Measurements from ENCODE around the gene PAAF1.

The PAAF1 gene, protein sequence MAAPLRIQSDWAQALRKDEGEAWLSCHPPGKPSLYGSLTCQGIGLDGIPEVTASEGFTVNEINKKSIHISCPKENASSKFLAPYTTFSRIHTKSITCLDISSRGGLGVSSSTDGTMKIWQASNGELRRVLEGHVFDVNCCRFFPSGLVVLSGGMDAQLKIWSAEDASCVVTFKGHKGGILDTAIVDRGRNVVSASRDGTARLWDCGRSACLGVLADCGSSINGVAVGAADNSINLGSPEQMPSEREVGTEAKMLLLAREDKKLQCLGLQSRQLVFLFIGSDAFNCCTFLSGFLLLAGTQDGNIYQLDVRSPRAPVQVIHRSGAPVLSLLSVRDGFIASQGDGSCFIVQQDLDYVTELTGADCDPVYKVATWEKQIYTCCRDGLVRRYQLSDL

DNA sequence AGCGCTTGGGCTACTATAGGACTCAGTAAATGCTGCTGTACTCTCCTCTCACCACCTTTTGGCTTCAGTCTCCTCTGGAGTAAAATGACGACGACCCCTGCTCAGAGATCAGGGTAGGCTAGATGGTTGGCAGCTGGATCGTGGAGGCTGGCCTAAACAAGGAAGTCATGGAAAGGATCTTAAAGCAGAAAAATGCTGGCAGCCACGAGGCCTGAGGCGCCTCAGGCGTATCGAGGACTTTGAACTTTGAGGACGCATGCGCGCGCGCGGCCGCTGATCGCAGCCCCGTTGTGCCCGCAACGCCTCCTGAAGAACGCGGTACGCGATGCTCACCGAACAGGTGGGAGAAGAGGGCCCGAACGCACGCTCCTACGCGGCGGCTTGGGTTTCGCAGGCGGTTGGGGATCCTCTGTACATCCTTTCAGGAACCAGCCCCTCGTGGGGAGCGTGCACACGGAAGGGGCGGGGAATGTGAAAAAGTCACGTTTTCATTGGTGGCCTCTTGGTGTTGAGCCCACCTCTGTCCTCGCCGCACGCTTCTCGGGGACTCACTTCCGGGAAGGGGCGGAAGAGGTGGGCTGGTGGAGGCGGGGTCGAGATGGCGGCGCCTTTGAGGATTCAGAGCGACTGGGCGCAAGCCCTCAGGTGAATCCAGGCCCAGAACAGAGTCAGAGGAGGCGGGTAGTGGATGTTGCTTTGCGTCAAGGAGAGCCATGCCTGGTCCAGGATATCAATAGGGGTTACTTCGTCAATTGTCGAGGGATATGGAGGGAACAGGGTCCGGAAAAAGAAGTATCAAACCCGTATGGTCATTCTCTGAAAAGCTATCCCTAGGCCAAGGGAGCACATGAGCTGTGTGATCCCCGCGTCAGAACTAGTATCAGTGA lies at the start of gene PAAF1, which contains the start of gene COA4:
Gene PAAF1, plus strand, starts transcription at position 576 of the 887 bp plus-strand sequence. Its CDS starts 23 bp downstream, at position 599.
Gene COA4, minus strand, starts transcription at position 423 of the 887 bp plus-strand sequence. CDS start 3,468 bp downstream, outside the sequence.
- H3K4me3 ChIP-seq (ENCODE audit: low read depth, low read length) = peak within 1 kb of the TSS; percentile 97
- DNase-seq (ENCODE audit: low read depth) = peak; percentile 96
- TF ChIP-seq, protein P1, sequence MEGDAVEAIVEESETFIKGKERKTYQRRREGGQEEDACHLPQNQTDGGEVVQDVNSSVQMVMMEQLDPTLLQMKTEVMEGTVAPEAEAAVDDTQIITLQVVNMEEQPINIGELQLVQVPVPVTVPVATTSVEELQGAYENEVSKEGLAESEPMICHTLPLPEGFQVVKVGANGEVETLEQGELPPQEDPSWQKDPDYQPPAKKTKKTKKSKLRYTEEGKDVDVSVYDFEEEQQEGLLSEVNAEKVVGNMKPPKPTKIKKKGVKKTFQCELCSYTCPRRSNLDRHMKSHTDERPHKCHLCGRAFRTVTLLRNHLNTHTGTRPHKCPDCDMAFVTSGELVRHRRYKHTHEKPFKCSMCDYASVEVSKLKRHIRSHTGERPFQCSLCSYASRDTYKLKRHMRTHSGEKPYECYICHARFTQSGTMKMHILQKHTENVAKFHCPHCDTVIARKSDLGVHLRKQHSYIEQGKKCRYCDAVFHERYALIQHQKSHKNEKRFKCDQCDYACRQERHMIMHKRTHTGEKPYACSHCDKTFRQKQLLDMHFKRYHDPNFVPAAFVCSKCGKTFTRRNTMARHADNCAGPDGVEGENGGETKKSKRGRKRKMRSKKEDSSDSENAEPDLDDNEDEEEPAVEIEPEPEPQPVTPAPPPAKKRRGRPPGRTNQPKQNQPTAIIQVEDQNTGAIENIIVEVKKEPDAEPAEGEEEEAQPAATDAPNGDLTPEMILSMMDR (IDR thresholded peaks at IDR 0.05; ENCODE audit: low read depth, low read length, missing control alignments) = no peak

DNA sequence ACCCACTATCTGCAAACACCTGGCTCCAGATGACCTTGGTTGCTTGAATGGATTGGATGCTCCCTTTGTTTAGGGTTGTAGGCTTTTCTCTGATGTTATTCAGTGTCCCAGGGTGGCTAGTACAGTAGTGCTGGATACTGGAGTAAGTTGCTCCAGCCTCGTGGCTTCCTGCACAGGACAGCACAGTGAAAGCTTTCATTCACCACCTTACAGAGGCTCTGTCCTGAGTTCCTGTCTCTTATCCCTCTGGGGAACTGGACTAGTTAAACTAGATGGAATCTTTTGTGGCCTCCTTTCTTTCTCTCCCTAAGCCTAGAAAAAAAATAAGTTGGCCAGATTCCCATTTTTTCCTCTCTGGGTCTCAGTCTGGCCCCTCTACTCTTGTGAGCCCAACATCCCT lies 46.5 kb upstream of the PAAF1 start:
- no peak overlapping the region for H3K4me3 ChIP-seq (ENCODE audit: low read depth, low read length)
- no peak for DNase-seq (ENCODE audit: low read depth)
- TF ChIP-seq, protein P1 (IDR thresholded peaks at IDR 0.05; ENCODE audit: low read depth, low read length, missing control alignments) = no peak

DNA sequence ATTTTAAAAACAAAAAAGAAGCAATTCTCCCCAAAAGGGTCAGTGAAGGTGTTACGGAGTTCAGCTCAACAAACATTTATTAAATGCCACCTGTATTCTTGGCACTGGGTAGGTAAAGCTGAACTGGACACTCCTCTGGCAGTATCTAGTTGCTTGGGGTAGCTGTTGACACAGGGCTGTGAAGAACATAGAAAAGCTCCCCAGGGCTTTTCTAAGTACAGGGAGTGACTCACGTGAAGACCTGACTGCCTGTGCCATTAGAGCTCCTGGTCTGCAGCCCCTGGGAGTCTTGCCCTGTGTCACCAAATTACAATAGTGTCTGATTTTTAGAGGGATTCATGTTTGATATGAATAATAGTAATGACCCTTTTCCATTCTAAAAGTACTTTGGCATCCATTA lies 43.7 kb upstream of the PAAF1 start:
- no peak overlapping the region for H3K4me3 ChIP-seq (ENCODE audit: low read depth, low read length)
- TF ChIP-seq, protein P1 (IDR thresholded peaks at IDR 0.05; ENCODE audit: low read depth, low read length, missing control alignments) = no peak
- DNase-seq (ENCODE audit: low read depth) = no peak

DNA sequence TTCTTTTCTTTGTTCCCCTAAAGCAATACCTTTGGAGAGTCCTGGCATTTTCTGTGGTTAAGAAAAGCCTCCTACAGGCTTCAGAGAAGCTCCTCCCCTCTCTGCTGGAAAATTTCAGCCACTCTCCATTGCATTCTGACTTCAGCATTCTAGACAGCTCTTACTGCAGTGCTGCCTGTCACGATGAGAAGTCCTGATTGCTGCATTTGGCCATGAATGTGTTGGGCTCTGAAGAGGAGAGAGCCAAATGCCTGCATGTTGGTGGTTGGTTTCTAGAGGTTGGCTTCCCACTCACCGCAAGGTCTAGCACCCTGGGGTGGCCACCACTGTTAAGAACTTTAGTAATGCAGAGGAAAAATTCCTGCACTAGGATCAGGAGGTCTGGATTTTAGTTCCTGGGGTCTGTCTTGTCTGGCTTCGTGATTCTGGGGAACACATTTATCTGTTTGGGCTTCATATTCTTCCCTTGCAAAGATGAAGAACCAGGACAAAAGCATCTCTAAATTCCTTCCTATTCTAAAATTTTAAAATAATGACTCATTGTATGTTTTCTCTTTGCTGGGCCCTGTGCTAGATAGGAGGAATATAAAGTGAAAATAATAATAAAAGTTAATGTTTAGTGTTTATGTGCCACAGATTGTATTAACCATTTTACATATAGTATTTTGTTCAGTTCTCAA lies 38.2 kb upstream of the PAAF1 start:
- no peak for DNase-seq (ENCODE audit: low read depth)
- TF ChIP-seq, protein P1 (IDR thresholded peaks at IDR 0.05; ENCODE audit: low read depth, low read length, missing control alignments) = no peak
- no peak overlapping the region for H3K4me3 ChIP-seq (ENCODE audit: low read depth, low read length)

DNA sequence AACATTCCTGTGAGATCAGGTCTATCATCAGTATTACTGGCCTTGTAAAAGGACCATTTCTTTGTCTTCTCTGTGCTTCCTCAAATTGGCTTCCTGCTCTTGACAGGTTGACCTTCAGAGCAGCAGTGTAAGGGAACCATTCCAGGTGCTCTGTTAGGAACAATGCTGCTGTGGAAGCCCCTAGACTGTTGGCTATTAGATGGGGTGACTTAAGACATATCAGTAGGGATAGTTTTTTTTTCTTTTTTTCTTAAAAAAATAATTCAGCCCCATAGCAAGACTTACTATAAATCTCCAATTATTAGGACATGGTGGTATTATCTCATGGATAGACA lies 37.7 kb upstream of the PAAF1 start:
- DNase-seq (ENCODE audit: low read depth) = no peak
- H3K4me3 ChIP-seq (ENCODE audit: low read depth, low read length) = no peak overlapping the region
- TF ChIP-seq, protein P1 (IDR thresholded peaks at IDR 0.05; ENCODE audit: low read depth, low read length, missing control alignments) = no peak

DNA sequence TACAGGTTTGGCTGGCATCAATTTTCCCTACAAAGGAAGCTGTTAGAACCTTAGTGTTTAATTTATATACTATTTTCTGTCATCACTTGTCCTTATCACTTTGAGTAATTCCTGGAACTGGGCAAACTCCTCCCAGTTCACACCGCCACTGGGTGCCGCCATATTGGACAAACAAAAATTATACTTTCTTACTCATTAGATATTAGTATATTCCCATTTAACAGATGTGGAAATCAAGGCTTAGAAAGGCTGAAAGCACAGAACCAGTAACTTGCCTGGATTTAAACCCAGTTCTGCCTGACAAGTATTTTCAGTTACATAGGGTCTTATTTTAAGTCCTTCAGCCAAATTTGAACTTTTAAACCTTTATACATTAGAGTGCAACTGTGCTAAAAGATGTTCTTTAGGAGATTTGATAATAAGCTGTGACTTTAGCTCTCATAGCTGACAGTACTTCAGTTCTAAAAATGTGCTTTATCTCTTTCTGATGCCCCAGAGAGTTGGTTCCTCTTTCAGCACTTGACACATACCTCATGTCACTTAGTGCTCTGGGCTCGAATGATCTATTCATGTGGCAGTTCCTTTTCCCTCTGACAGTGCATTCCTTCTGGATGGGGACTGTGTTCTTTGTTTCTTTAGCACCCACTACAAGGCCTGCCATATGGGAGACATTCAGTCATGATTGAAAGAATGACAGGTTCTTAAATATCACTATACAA lies 25.6 kb upstream of the PAAF1 start:
- H3K4me3 ChIP-seq (ENCODE audit: low read depth, low read length) = no peak overlapping the region
- no peak for DNase-seq (ENCODE audit: low read depth)
- TF ChIP-seq, protein P1 (IDR thresholded peaks at IDR 0.05; ENCODE audit: low read depth, low read length, missing control alignments) = no peak
